ENCODE results near the gene GPR65.

GPR65 gene

DNA sequence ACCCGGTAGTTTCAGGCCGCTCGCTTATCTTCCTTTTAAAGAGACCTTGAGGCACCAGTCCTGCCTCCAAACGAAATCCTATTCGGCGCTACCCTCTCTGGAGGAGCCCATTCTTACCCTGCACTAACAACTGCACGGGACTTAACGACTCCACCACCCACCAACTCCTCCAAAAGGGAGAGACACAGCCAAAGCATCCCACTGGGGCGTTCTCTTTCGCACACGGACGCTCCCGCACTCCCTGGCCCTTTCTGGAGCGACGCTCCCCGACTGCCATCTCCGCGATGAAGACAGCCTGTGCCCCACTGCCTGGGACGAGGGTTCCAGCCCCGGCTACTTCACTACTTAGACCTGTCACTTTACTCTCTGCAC, 12.6 kb upstream of the GPR65 start:
- peak overlapping the region; percentile 56 for H3K9ac ChIP-seq (ENCODE audit: low read length)
- H3K4me2 ChIP-seq (ENCODE audit: low read length): peak overlapping the region; percentile 45
- no peak overlapping the region for H3K23ac ChIP-seq (ENCODE audit: low read length)
- WGBS (ENCODE audit: extremely low coverage, insufficient coverage, low lambda C conversion rate): no CpG with 5 or more reads among the region's 20 CpGs
- peak overlapping the region; percentile 4 for H3K27ac ChIP-seq (ENCODE audit: low read depth, low read length)
- H4K8ac ChIP-seq (ENCODE audit: low read depth, low read length): no peak overlapping the region
- no peaks in the 10 kb centered on the region for H3K79me1 ChIP-seq (ENCODE audit: low read length)
- H3K79me2 ChIP-seq (ENCODE audit: control insufficient read depth, insufficient read depth, low read length): no peaks in the 10 kb centered on the region
- H3K4ac ChIP-seq (ENCODE audit: low read depth, low read length): peak overlapping the region; percentile 92
- peak overlapping the region; percentile 42 for H3K18ac ChIP-seq (ENCODE audit: low read length)
- no peak overlapping the region for H2AK5ac ChIP-seq (ENCODE audit: low read length)
- H3K4me1 ChIP-seq (ENCODE audit: control insufficient read depth, low read depth, low read length): peaks cover 2% of the 10 kb centered on the region
- H3K27me3 ChIP-seq (ENCODE audit: insufficient read depth, low read length, poor library complexity): no peaks in the 10 kb centered on the region
- no peak overlapping the region for H4K5ac ChIP-seq (ENCODE audit: low read length)
- H3K4me3 ChIP-seq (ENCODE audit: low read length): peak overlapping the region; percentile 65
- H3K36me3 ChIP-seq (ENCODE audit: control insufficient read depth, insufficient read depth, low read length): no peaks in the 10 kb centered on the region
- no peak overlapping the region for H2BK120ac ChIP-seq (ENCODE audit: low read depth, low read length)
- no peak for DNase-seq
- no peak overlapping the region for H2BK15ac ChIP-seq (replicated peaks; ENCODE audit: low read depth)
- no peak overlapping the region for H2BK5ac ChIP-seq (ENCODE audit: low read length)
- H3K56ac ChIP-seq (ENCODE audit: low read length): peak overlapping the region; percentile 93

GRCh38 chr14:87992718-87993628, 12.0 kb upstream of the GPR65 start, which contains the start of gene GALC:
Gene GALC, minus strand, starts transcription at chr14:87993182. Its CDS starts 18 bp downstream, at chr14:87993164.
- peak within 1 kb of the TSS; percentile 65 for H3K4me3 ChIP-seq (ENCODE audit: low read length)
- H2AK5ac ChIP-seq (ENCODE audit: low read length): no peak within 1 kb of the TSS
- H3K4me1 ChIP-seq (ENCODE audit: control insufficient read depth, low read depth, low read length): peaks cover 2% of the 10 kb centered on the region
- H3K79me1 ChIP-seq (ENCODE audit: low read length): no peaks in the 10 kb centered on the region
- peak within 1 kb of the TSS; percentile 68 for H4K5ac ChIP-seq (ENCODE audit: low read length)
- H2BK5ac ChIP-seq (ENCODE audit: low read length): peak within 1 kb of the TSS; percentile 12
- H3K18ac ChIP-seq (ENCODE audit: low read length): peak within 1 kb of the TSS; percentile 42
- peak; percentile 96 for DNase-seq
- H3K9ac ChIP-seq (ENCODE audit: low read length): peak within 1 kb of the TSS; percentile 71
- H4K8ac ChIP-seq (ENCODE audit: low read depth, low read length): no peak within 1 kb of the TSS
- no peaks in the 10 kb centered on the region for H3K79me2 ChIP-seq (ENCODE audit: control insufficient read depth, insufficient read depth, low read length)
- H3K27ac ChIP-seq (ENCODE audit: low read depth, low read length): peak within 1 kb of the TSS; percentile 68
- no peak within 1 kb of the TSS for H2BK120ac ChIP-seq (ENCODE audit: low read depth, low read length)
- H3K4ac ChIP-seq (ENCODE audit: low read depth, low read length): peak within 1 kb of the TSS; percentile 92
- peak within 1 kb of the TSS; percentile 52 for H3K4me2 ChIP-seq (ENCODE audit: low read length)
- H3K23ac ChIP-seq (ENCODE audit: low read length): no peak within 1 kb of the TSS
- no peaks in the 10 kb centered on the region for H3K36me3 ChIP-seq (ENCODE audit: control insufficient read depth, insufficient read depth, low read length)
- peak within 1 kb of the TSS; percentile 93 for H3K56ac ChIP-seq (ENCODE audit: low read length)
- H3K27me3 ChIP-seq (ENCODE audit: insufficient read depth, low read length, poor library complexity): no peaks in the 10 kb centered on the region
- no CpG with 5 or more reads among the region's 83 CpGs for WGBS (ENCODE audit: extremely low coverage, insufficient coverage, low lambda C conversion rate)
- no peak within 1 kb of the TSS for H2BK15ac ChIP-seq (replicated peaks; ENCODE audit: low read depth)

DNA sequence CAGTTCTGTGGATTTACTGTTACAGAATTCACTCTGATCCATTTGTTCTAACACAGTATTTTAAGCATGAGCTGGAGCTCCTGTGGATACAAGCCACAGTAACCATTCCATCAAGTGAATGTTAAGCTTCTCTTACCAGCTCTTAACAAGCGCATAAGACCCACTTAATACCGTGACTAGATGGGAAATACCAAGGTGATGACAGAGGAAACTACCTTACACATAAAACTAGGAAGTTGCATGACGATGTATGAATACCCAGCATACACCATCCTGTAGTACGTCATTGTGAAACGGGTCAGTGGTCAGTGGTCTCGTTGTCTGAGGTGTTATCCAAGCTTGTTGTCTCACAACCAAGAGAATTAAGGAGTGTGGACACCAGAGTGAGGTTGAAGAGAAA, 10.0 kb upstream of the GPR65 start:
- Histone ChIP-seq H3K9ac (ENCODE audit: low read length) (no peak overlapping the region), H4K5ac (ENCODE audit: low read length) (no peak overlapping the region), H3K23ac (ENCODE audit: low read length) (no peak overlapping the region), H3K79me1 (ENCODE audit: low read length) (no peaks in the 10 kb centered on the region), H2BK120ac (ENCODE audit: low read depth, low read length) (no peak overlapping the region), H3K4ac (ENCODE audit: low read depth, low read length) (no peak overlapping the region), H3K27me3 (ENCODE audit: insufficient read depth, low read length, poor library complexity) (no peaks in the 10 kb centered on the region), H3K79me2 (ENCODE audit: control insufficient read depth, insufficient read depth, low read length) (no peaks in the 10 kb centered on the region), H3K36me3 (ENCODE audit: control insufficient read depth, insufficient read depth, low read length) (no peaks in the 10 kb centered on the region), H2BK5ac (ENCODE audit: low read length) (no peak overlapping the region), H3K4me2 (ENCODE audit: low read length) (no peak overlapping the region), H2BK15ac (replicated peaks; ENCODE audit: low read depth) (no peak overlapping the region), H3K27ac (ENCODE audit: low read depth, low read length) (no peak overlapping the region), H2AK5ac (ENCODE audit: low read length) (no peak overlapping the region), H3K4me1 (ENCODE audit: control insufficient read depth, low read depth, low read length) (peaks cover 2% of the 10 kb centered on the region), H3K18ac (ENCODE audit: low read length) (no peak overlapping the region), H4K8ac (ENCODE audit: low read depth, low read length) (no peak overlapping the region), H3K4me3 (ENCODE audit: low read length) (no peak overlapping the region), H3K56ac (ENCODE audit: low read length) (no peak overlapping the region)
- no CpG with 5 or more reads among the region's 6 CpGs for WGBS (ENCODE audit: extremely low coverage, insufficient coverage, low lambda C conversion rate)
- DNase-seq: peak; percentile 65

GRCh38 chr14:87995500-87996290, 9.2 kb upstream of the GPR65 start:
- H2BK15ac ChIP-seq (replicated peaks; ENCODE audit: low read depth): peak overlapping the region; percentile 74
- peak overlapping the region; percentile 85 for H2BK120ac ChIP-seq (ENCODE audit: low read depth, low read length)
- H3K4me3 ChIP-seq (ENCODE audit: low read length): no peak overlapping the region
- no peak overlapping the region for H3K4me2 ChIP-seq (ENCODE audit: low read length)
- no peaks in the 10 kb centered on the region for H3K79me1 ChIP-seq (ENCODE audit: low read length)
- no peak overlapping the region for H4K5ac ChIP-seq (ENCODE audit: low read length)
- peak overlapping the region; percentile 38 for H3K27ac ChIP-seq (ENCODE audit: low read depth, low read length)
- H3K56ac ChIP-seq (ENCODE audit: low read length): no peak overlapping the region
- peak; percentile 54 for DNase-seq
- H2BK5ac ChIP-seq (ENCODE audit: low read length): no peak overlapping the region
- WGBS (ENCODE audit: extremely low coverage, insufficient coverage, low lambda C conversion rate): no CpG with 5 or more reads among the region's 6 CpGs
- H3K4me1 ChIP-seq (ENCODE audit: control insufficient read depth, low read depth, low read length): peaks cover 2% of the 10 kb centered on the region
- no peak overlapping the region for H3K9ac ChIP-seq (ENCODE audit: low read length)
- no peak overlapping the region for H3K4ac ChIP-seq (ENCODE audit: low read depth, low read length)
- H3K27me3 ChIP-seq (ENCODE audit: insufficient read depth, low read length, poor library complexity): no peaks in the 10 kb centered on the region
- no peak overlapping the region for H4K8ac ChIP-seq (ENCODE audit: low read depth, low read length)
- no peak overlapping the region for H3K23ac ChIP-seq (ENCODE audit: low read length)
- H2AK5ac ChIP-seq (ENCODE audit: low read length): no peak overlapping the region
- H3K18ac ChIP-seq (ENCODE audit: low read length): no peak overlapping the region
- H3K36me3 ChIP-seq (ENCODE audit: control insufficient read depth, insufficient read depth, low read length): no peaks in the 10 kb centered on the region
- no peaks in the 10 kb centered on the region for H3K79me2 ChIP-seq (ENCODE audit: control insufficient read depth, insufficient read depth, low read length)

DNA sequence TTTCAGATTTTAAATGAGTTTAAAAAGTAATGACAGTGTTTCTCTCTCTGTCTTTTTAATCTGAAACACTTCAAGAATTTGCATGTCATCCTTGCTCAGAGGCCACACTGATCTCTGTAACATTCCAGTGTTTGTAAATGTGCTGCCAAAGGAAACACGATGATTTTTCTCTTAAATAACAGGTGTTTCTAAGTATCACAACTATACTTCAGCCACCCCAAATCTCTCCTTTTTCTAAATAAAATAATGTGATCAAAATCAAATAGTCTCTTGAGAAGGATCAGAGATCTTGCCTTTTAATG, 8.7 kb upstream of the GPR65 start:
- peak; percentile 35 for DNase-seq
- H3K23ac ChIP-seq (ENCODE audit: low read length): no peak overlapping the region
- no CpG with 5 or more reads among the region's 1 CpG for WGBS (ENCODE audit: extremely low coverage, insufficient coverage, low lambda C conversion rate)
- peaks cover 2% of the 10 kb centered on the region for H3K4me1 ChIP-seq (ENCODE audit: control insufficient read depth, low read depth, low read length)
- H3K36me3 ChIP-seq (ENCODE audit: control insufficient read depth, insufficient read depth, low read length): no peaks in the 10 kb centered on the region
- H3K56ac ChIP-seq (ENCODE audit: low read length): no peak overlapping the region
- no peak overlapping the region for H2BK5ac ChIP-seq (ENCODE audit: low read length)
- no peaks in the 10 kb centered on the region for H3K79me1 ChIP-seq (ENCODE audit: low read length)
- H4K8ac ChIP-seq (ENCODE audit: low read depth, low read length): no peak overlapping the region
- H3K18ac ChIP-seq (ENCODE audit: low read length): no peak overlapping the region
- no peak overlapping the region for H3K4ac ChIP-seq (ENCODE audit: low read depth, low read length)
- H4K5ac ChIP-seq (ENCODE audit: low read length): no peak overlapping the region
- no peak overlapping the region for H3K4me3 ChIP-seq (ENCODE audit: low read length)
- H3K9ac ChIP-seq (ENCODE audit: low read length): no peak overlapping the region
- no peak overlapping the region for H3K27ac ChIP-seq (ENCODE audit: low read depth, low read length)
- H2BK15ac ChIP-seq (replicated peaks; ENCODE audit: low read depth): no peak overlapping the region
- no peak overlapping the region for H2AK5ac ChIP-seq (ENCODE audit: low read length)
- no peak overlapping the region for H3K4me2 ChIP-seq (ENCODE audit: low read length)
- no peak overlapping the region for H2BK120ac ChIP-seq (ENCODE audit: low read depth, low read length)
- no peaks in the 10 kb centered on the region for H3K79me2 ChIP-seq (ENCODE audit: control insufficient read depth, insufficient read depth, low read length)
- H3K27me3 ChIP-seq (ENCODE audit: insufficient read depth, low read length, poor library complexity): no peaks in the 10 kb centered on the region
